Measurements from ENCODE around the gene ARHGEF16. TPM values are rescaled to one million over a fixed set of nuclear protein-coding genes. Genes with fewer than 3 reads are reported as not detected.
A peak's percentile ranks its signal among the peaks of the same experiment; 100 is the strongest.

Gene ARHGEF16
- total and polyA plus RNA-seq, 5 experiments from 2014 or later = not detected

GRCh38 chr1:3514404-3514803 lies 59.9 kb downstream of the ARHGEF16 start:
- Mint-ChIP-seq H3K9me3 (no peaks in the 10 kb centered on the region), H3K4me3 (no peak overlapping the region), H3K4me1 (peaks cover 0 to 7% (median 2%) of the 10 kb centered on the region in 4 donors), H3K27ac (no peak overlapping the region), H3K36me3 (peaks cover 0 to 2% (median 0%) of the 10 kb centered on the region in 3 donors), H3K27me3 (no peaks in the 10 kb centered on the region)
- ATAC-seq (no peak), DNase-seq (no peak)
- POLR2A ChIA-PET = interaction anchor here (2.6 kb wide), 1 partner anchor 16 kb away, joined by 7 read pairs; no protein-coding TSS in a partner anchor

GRCh38 chr1:3515272-3515671 lies 60.8 kb downstream of the ARHGEF16 start:
- DNase-seq (no peak), ATAC-seq (no peak)
- H3K4me1 Mint-ChIP-seq = peaks cover 0 to 7% (median 2%) of the 10 kb centered on the region in 4 donors
- H3K4me3 Mint-ChIP-seq = no peak overlapping the region
- H3K27me3 Mint-ChIP-seq = no peaks in the 10 kb centered on the region
- peak overlapping the region in 1 of 10 donors; percentile 11 for H3K27ac Mint-ChIP-seq
- H3K36me3 Mint-ChIP-seq = peaks cover 0 to 2% (median 0%) of the 10 kb centered on the region in 3 donors
- POLR2A ChIA-PET = interaction anchor here (2.6 kb wide), 1 partner anchor 15 kb away, joined by 7 read pairs; no protein-coding TSS in a partner anchor
- no peaks in the 10 kb centered on the region for H3K9me3 Mint-ChIP-seq

- peaks cover 0 to 2% (median 0%) of the 10 kb centered on the region in 3 donors for H3K36me3 Mint-ChIP-seq
Measured at GRCh38 chr1:3515774-3516480, 61.5 kb downstream of the ARHGEF16 start.

GRCh38 chr1:3516481-3516869 lies 62.0 kb downstream of the ARHGEF16 start:
- Mint-ChIP-seq H3K27ac (no peak overlapping the region), H3K4me1 (peaks cover 0 to 7% (median 1%) of the 10 kb centered on the region in 4 donors), H3K4me3 (no peak overlapping the region), H3K36me3 (peaks cover 0 to 2% (median 0%) of the 10 kb centered on the region in 3 donors), H3K9me3 (no peaks in the 10 kb centered on the region), H3K27me3 (no peaks in the 10 kb centered on the region)
- POLR2A ChIA-PET = interaction anchor here (0.6 to 2.6 kb wide), 2 partner anchors 14 to 104 kb away, joined by 3 to 7 read pairs; no protein-coding TSS in a partner anchor
- DNase-seq = no peak
- no peak for ATAC-seq

More at GRCh38 chr1:3515774-3516480, 61.5 kb downstream of the ARHGEF16 start:
- no peaks in the 10 kb centered on the region for H3K27me3 Mint-ChIP-seq
- no peak overlapping the region for H3K4me3 Mint-ChIP-seq
- peaks cover 0 to 7% (median 1%) of the 10 kb centered on the region in 4 donors for H3K4me1 Mint-ChIP-seq
- H3K27ac Mint-ChIP-seq = no peak overlapping the region
- POLR2A ChIA-PET = interaction anchor here (0.6 to 2.6 kb wide), 2 partner anchors 14 to 104 kb away, joined by 3 to 7 read pairs; no protein-coding TSS in a partner anchor
- no peaks in the 10 kb centered on the region for H3K9me3 Mint-ChIP-seq
- ATAC-seq = peak in 1 of 2 donors; percentile 42
- no peak for DNase-seq

GRCh38 chr1:3516911-3517675 lies 62.6 kb downstream of the ARHGEF16 start:
- no peak for ATAC-seq
- Mint-ChIP-seq H3K4me3 (no peak overlapping the region), H3K9me3 (no peaks in the 10 kb centered on the region), H3K36me3 (peaks cover 0 to 2% (median 0%) of the 10 kb centered on the region in 3 donors), H3K27me3 (no peaks in the 10 kb centered on the region), H3K27ac (no peak overlapping the region), H3K4me1 (peaks cover 0 to 7% (median 1%) of the 10 kb centered on the region in 4 donors)
- no peak for DNase-seq
- POLR2A ChIA-PET = interaction anchor here (1.0 to 2.6 kb wide), 3 partner anchors 13 to 16 kb away, joined by 3 to 12 read pairs (median 7); no protein-coding TSS in a partner anchor

- DNase-seq (peak in 6 of 10 donors; percentile 18 to 42 (median 30)), ATAC-seq (no peak)
- POLR2A ChIA-PET = interaction anchor here (0.9 to 2.4 kb wide), 3 partner anchors 12 to 17 kb away, joined by 3 to 12 read pairs (median 3); no protein-coding TSS in a partner anchor
- no peaks in the 10 kb centered on the region for H3K36me3 Mint-ChIP-seq
- peaks cover 0 to 7% (median 1%) of the 10 kb centered on the region in 4 donors for H3K4me1 Mint-ChIP-seq
- peak overlapping the region in 1 of 10 donors; percentile 47 for H3K27ac Mint-ChIP-seq
- no peak overlapping the region for H3K4me3 Mint-ChIP-seq
- H3K9me3 Mint-ChIP-seq = no peaks in the 10 kb centered on the region
- no peaks in the 10 kb centered on the region for H3K27me3 Mint-ChIP-seq
Measured at GRCh38 chr1:3518256-3518655, 63.8 kb downstream of the ARHGEF16 start.

GRCh38 chr1:3518756-3519155 lies 64.3 kb downstream of the ARHGEF16 start:
- Mint-ChIP-seq H3K27ac (peak overlapping the region in 1 of 10 donors; percentile 9), H3K9me3 (no peaks in the 10 kb centered on the region), H3K4me3 (no peak overlapping the region), H3K36me3 (no peaks in the 10 kb centered on the region), H3K4me1 (peaks cover 0 to 7% (median 2%) of the 10 kb centered on the region in 4 donors), H3K27me3 (no peaks in the 10 kb centered on the region)
- POLR2A ChIA-PET = interaction anchor here (0.9 to 2.4 kb wide), 3 partner anchors 9 to 13 kb away, joined by 3 to 12 read pairs (median 3); no protein-coding TSS in a partner anchor
- DNase-seq (no peak), ATAC-seq (no peak)

GRCh38 chr1:3519301-3519885 lies 64.9 kb downstream of the ARHGEF16 start:
- H3K9me3 Mint-ChIP-seq = no peaks in the 10 kb centered on the region
- H3K27me3 Mint-ChIP-seq = no peaks in the 10 kb centered on the region
- POLR2A ChIA-PET = interaction anchor here (1.1 to 2.4 kb wide), 2 partner anchors 9 to 11 kb away, joined by 3 to 12 read pairs; no protein-coding TSS in a partner anchor
- ATAC-seq (no peak), DNase-seq (no peak)
- no peaks in the 10 kb centered on the region for H3K36me3 Mint-ChIP-seq
- H3K27ac Mint-ChIP-seq = no peak overlapping the region
- peaks cover 0 to 11% (median 3%) of the 10 kb centered on the region in 4 donors for H3K4me1 Mint-ChIP-seq
- H3K4me3 Mint-ChIP-seq = no peak overlapping the region

GRCh38 chr1:3520419-3521378 lies 66.2 kb downstream of the ARHGEF16 start:
- POLR2A ChIA-PET = interaction anchor here (0.7 to 1.0 kb wide), 3 partner anchors 9 to 19 kb away, joined by 3 read pairs; no protein-coding TSS in a partner anchor
- no peaks in the 10 kb centered on the region for H3K27me3 Mint-ChIP-seq
- no peaks in the 10 kb centered on the region for H3K36me3 Mint-ChIP-seq
- H3K4me3 Mint-ChIP-seq = no peak overlapping the region
- no peak for DNase-seq
- H3K27ac Mint-ChIP-seq = no peak overlapping the region
- ATAC-seq = no peak
- H3K9me3 Mint-ChIP-seq = no peaks in the 10 kb centered on the region
- peaks cover 0 to 15% (median 5%) of the 10 kb centered on the region in 4 donors for H3K4me1 Mint-ChIP-seq

GRCh38 chr1:3521426-3521825 lies 67.0 kb downstream of the ARHGEF16 start:
- no peaks in the 10 kb centered on the region for H3K36me3 Mint-ChIP-seq
- ATAC-seq (no peak), DNase-seq (no peak)
- POLR2A ChIA-PET = interaction anchor here (0.7 to 1.0 kb wide), 3 partner anchors 8 to 19 kb away, joined by 3 read pairs; no protein-coding TSS in a partner anchor
- no peak overlapping the region for H3K27ac Mint-ChIP-seq
- H3K9me3 Mint-ChIP-seq = no peaks in the 10 kb centered on the region
- H3K27me3 Mint-ChIP-seq = no peaks in the 10 kb centered on the region
- H3K4me1 Mint-ChIP-seq = peaks cover 0 to 8% (median 5%) of the 10 kb centered on the region in 4 donors
- no peak overlapping the region for H3K4me3 Mint-ChIP-seq

- POLR2A ChIA-PET = no interaction called here
- Mint-ChIP-seq H3K36me3 (no peaks in the 10 kb centered on the region), H3K4me1 (peaks cover 0 to 11% (median 5%) of the 10 kb centered on the region in 4 donors), H3K9me3 (no peaks in the 10 kb centered on the region), H3K27ac (no peak overlapping the region), H3K27me3 (no peaks in the 10 kb centered on the region), H3K4me3 (no peak overlapping the region)
- DNase-seq (no peak), ATAC-seq (no peak)
Measured at GRCh38 chr1:3522112-3522511, 67.6 kb downstream of the ARHGEF16 start.
